Left lung (tissue), 10 donors: ENCODE data around the gene KLF16. TPM values are rescaled to one million over a fixed set of nuclear protein-coding genes. Genes with fewer than 3 reads are reported as not detected.
"Not testable (repeated sequence)": the region's sequence is repeated elsewhere in the genome, so short reads cannot be mapped to it uniquely, and the experiment has no call there.

ENCODE experiments used
- ATAC-seq: fragments of 200-7000 bp; cut with Tn5 transposase; one replicate; pipeline ENCODE4 v1.9.1; 2020; ENCODE audit warnings: moderate library complexity
- DNase-seq, 4 donors: peaks; one replicate each; pipeline ENCODE4 v3.0.0-alpha.2; 2013 to 2020
- H3K27ac ChIP-seq, 2 donors: fragments of 200-600 bp; sonication (generic) in 1 of 2; one replicate each; pipeline versions ENCODE4 v1.5.0 to v1.8.0; 2020 to 2021
- H3K27me3 ChIP-seq, 2 donors: fragments of 200-600 bp; sonication (generic) in 1 of 2; one replicate each; pipeline versions ENCODE4 v1.5.0 to v1.8.0; 2020 to 2021
- H3K36me3 ChIP-seq, 2 donors: fragments of 200-600 bp; sonication (generic) in 1 of 2; one replicate each; pipeline versions ENCODE4 v1.5.0 to v1.8.0; 2020 to 2021
- H3K4me1 ChIP-seq, 2 donors: fragments of 200-600 bp; one replicate each; pipeline ENCODE4 v1.8.0; 2021
- H3K4me3 ChIP-seq, 2 donors: fragments of 200-600 bp; sonication (generic) in 1 of 2; one replicate each; pipeline versions ENCODE4 v1.5.0 to v1.8.0; 2020 to 2021; ENCODE audit warnings: mild to moderate bottlenecking in 1 of 2
- H3K9me3 ChIP-seq, 2 donors: fragments of 200-600 bp; sonication (generic) in 1 of 2; one replicate each; pipeline versions ENCODE4 v1.5.0 to v1.8.0; 2020 to 2021
- intact Hi-C, 2 donors: fragments of 100-400 bp; cut with DNase I; formaldehyde crosslinking; loops; one replicate each; pipeline versions ENCODE4 v1.11.2 to v1.14.2; 2022
- polyA plus RNA-seq, 6 donors: library from polyadenylated mRNA; unstranded; fragments of 120-200 nt; gene quantifications; one replicate each; pipeline ENCODE4 v1.2.1, GENCODE V29; 2013; ENCODE audit not compliant: insufficient read length in 6 of 6
- total RNA-seq, 2 donors: library from RNA; stranded (reverse); fragmentation: NEBNext Ultra II Directional; extraction: Animal tissue kit (Norgen Biotek cat#: 25700); gene quantifications; one replicate each; pipeline ENCODE4 v1.2.1, GENCODE V29; 2021
- TF ChIP-seq, protein P1 (sequence below), 2 donors: fragments of 200-600 bp; sonication (generic) in 1 of 2; IDR thresholded peaks; one replicate each; pipeline versions ENCODE4 v1.5.0 to v1.8.0; 2021; ENCODE audit warnings: antibody characterized with exemption in 2 of 2
- donor health status: DM: no; HTN: yes; CAD: no.
- donor health status: DM: no; HTN: no; CAD: no.

KLF16 gene
- total and polyA plus RNA-seq, 8 donors = 4.3 to 28.8 (median 7.6) TPM

DNA sequence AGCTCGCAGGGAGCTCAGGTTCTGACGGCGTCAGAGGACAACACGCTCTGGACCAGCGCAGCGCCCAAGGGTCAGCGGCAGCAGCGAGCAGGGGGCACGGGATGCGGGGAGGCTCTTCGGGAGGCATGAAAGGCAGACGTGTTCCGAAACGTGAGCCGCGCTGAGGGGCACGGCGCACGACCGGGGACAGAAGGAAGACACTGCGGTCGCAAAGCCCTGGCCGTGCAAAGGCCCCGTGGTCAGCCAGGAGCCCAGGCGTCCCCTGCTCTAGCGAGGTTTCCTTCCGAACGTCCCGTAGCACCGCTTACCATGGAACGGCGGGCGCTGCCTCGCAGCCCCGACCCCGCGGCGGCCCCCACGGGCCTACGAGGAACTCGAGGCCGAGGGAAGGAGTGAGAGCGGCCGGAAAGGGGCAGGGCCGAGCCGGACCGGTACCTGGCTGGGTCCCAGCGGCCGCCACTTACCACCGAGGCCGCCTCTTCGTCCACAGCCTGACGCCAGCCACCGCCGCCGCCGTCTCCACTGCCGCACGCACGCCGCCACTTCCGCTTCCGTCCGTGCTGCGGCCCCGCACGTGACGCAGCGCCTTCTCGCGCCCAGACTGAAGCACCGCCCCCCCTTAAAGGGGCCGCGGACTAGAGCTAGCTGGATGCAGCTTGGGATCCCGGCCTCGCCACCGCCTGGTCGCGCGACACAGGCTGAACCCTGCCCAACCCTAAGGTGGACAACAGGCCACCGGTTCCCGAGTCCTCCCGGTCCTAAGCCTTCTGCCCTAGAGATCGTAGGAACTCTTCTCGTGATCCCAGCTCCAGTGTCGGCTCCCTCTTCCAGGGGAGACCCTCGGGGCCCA lies 12.5 kb upstream of the KLF16 start:
- TF ChIP-seq, protein P1, sequence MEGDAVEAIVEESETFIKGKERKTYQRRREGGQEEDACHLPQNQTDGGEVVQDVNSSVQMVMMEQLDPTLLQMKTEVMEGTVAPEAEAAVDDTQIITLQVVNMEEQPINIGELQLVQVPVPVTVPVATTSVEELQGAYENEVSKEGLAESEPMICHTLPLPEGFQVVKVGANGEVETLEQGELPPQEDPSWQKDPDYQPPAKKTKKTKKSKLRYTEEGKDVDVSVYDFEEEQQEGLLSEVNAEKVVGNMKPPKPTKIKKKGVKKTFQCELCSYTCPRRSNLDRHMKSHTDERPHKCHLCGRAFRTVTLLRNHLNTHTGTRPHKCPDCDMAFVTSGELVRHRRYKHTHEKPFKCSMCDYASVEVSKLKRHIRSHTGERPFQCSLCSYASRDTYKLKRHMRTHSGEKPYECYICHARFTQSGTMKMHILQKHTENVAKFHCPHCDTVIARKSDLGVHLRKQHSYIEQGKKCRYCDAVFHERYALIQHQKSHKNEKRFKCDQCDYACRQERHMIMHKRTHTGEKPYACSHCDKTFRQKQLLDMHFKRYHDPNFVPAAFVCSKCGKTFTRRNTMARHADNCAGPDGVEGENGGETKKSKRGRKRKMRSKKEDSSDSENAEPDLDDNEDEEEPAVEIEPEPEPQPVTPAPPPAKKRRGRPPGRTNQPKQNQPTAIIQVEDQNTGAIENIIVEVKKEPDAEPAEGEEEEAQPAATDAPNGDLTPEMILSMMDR (IDR thresholded peaks at IDR 0.05) = peak in 1 of 2 donors; percentile 11
- intact Hi-C loops = no loop called here
- peaks cover 0 to 50% of the 10 kb centered on the region in 2 donors for H3K36me3 ChIP-seq
- peak overlapping the region; percentile 99 to 100 for H3K4me3 ChIP-seq
- DNase-seq (peak; percentile 81 to 99 (median 94)), ATAC-seq (peak; percentile 95)
- H3K27me3 ChIP-seq = no peaks in the 10 kb centered on the region
- H3K4me1 ChIP-seq = peaks cover 26 to 60% of the 10 kb centered on the region in 2 donors
- H3K27ac ChIP-seq = peak overlapping the region; percentile 94 to 97
- H3K9me3 ChIP-seq = no peaks in the 10 kb centered on the region

DNA sequence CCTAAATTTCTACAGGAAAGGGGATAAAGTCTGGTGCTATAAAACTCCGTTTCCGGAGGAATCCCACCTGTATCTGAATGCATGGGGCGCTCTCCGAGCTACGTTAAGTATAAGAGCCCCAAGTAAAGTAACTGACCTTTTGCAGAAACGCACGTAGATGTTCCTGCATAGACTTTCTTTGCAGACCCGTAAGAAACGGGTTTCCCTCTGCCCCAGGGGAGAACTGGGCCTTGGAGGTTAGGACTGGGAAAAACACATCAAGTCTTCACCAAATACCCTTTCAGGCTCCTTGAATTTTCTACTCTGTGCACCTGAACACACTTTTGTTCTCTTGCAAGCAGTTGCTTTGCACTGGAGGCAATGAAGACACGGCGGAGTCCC lies 11.9 kb upstream of the KLF16 start:
- Histone ChIP-seq H3K36me3 (peaks cover 0 to 49% of the 10 kb centered on the region in 2 donors), H3K4me3 (peak overlapping the region; percentile 99 to 100), H3K4me1 (peaks cover 26 to 54% of the 10 kb centered on the region in 2 donors), H3K27ac (peak overlapping the region; percentile 94 to 97)
- ATAC-seq, intact Hi-C loops, H3K9me3 ChIP-seq, DNase-seq, H3K27me3 ChIP-seq: not testable (repeated sequence)

GRCh38 chr19:1874554-1875185 lies 11.3 kb upstream of the KLF16 start:
- TF ChIP-seq, protein P1 (IDR thresholded peaks at IDR 0.05) = no peak
- Histone ChIP-seq H3K4me3 (peak overlapping the region; percentile 99 to 100), H3K27ac (peak overlapping the region; percentile 94 to 97), H3K9me3 (no peaks in the 10 kb centered on the region), H3K27me3 (no peaks in the 10 kb centered on the region), H3K4me1 (peaks cover 26 to 49% of the 10 kb centered on the region in 2 donors), H3K36me3 (peaks cover 0 to 43% of the 10 kb centered on the region in 2 donors)
- no peak for DNase-seq
- no peak for ATAC-seq
- intact Hi-C loops = no loop called here

- Histone ChIP-seq H3K36me3 (peaks cover 0 to 45% of the 10 kb centered on the region in 2 donors), H3K27ac (peak overlapping the region; percentile 94 to 97), H3K4me3 (peak overlapping the region in 1 of 2 donors; percentile 99), H3K4me1 (peaks cover 26 to 49% of the 10 kb centered on the region in 2 donors), H3K27me3 (no peaks in the 10 kb centered on the region), H3K9me3 (no peaks in the 10 kb centered on the region)
- TF ChIP-seq, protein P1 (IDR thresholded peaks at IDR 0.05) = no peak
- intact Hi-C loops = no loop called here
- DNase-seq (peak in 1 of 4 donors; percentile 43), ATAC-seq (peak; percentile 3)
Measured at GRCh38 chr19:1873524-1874473, 10.4 kb upstream of the KLF16 start.

DNA sequence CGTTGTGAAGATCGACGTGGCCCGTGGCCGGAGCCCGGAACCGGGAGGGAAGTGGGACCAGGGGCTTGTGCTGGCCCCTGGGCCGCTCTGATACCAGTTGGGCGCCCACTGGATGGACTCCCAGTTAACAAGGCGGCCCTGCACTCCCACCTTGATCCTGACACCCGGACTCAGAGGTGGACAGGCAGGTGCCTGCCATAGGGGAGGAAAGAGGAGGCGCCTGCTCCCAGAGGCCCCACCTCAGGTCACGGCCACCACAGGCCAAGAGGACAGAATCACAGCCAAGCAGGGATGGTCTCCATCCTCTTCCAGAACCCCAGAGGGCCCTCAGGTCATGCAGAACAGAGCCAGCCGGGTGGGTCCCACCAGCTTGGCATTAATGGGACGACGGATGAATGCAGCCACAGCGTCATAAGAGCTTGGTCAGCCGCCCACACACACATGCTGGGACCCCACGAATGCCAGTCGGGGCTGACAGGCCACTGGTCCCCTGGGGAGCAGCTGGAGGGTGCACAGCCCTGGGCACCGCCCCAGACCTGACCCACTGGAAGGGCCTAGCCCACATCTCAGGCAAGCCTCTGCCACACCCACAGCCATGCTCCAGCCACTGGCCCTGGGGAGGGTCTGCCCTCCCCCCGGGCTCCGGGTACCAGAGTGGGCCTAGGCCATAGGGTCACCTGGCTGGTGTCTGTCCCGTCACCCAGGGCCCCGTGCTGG lies 9.6 kb upstream of the KLF16 start:
- Histone ChIP-seq H3K9me3 (no peaks in the 10 kb centered on the region), H3K4me1 (peaks cover 26 to 49% of the 10 kb centered on the region in 2 donors), H3K36me3 (peaks cover 0 to 41% of the 10 kb centered on the region in 2 donors), H3K4me3 (peak overlapping the region in 1 of 2 donors; percentile 99), H3K27ac (peak overlapping the region; percentile 76 to 97), H3K27me3 (no peaks in the 10 kb centered on the region)
- no peak for DNase-seq
- TF ChIP-seq, protein P1 (IDR thresholded peaks at IDR 0.05) = no peak
- ATAC-seq = no peak
- intact Hi-C loops = no loop called here
